ENCODE results near the gene TMTC2.
"Not testable (repeated sequence)": the region's sequence is repeated elsewhere in the genome, so short reads cannot be mapped to it uniquely, and the experiment has no call there.

Gene TMTC2

DNA sequence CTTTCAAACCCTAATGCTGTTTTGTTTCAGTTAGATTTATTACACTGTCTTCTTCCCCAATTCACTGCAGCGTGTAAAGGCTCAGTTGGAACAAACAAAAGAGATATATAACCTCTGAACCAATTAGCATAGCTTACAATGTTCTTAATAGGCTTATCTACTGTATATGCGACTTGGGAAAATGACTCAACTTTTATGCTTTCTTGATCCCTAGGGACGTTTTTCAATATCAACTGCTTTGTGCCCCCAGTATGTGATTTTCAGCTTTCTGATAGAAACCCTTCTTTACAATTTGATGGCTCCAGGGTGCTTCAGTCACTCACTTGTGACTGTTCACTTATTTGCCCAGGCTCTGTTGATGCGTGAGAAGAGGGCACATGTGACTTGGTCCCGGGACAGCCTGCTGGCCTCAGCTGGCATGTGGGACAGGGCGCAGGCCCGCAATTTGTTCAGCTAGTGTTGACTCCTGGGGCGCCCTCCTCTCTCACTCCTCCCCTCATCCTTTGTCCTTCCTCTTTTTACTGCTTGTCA, 107.1 kb downstream of the TMTC2 start:
- DNase-seq, result no peak

DNA sequence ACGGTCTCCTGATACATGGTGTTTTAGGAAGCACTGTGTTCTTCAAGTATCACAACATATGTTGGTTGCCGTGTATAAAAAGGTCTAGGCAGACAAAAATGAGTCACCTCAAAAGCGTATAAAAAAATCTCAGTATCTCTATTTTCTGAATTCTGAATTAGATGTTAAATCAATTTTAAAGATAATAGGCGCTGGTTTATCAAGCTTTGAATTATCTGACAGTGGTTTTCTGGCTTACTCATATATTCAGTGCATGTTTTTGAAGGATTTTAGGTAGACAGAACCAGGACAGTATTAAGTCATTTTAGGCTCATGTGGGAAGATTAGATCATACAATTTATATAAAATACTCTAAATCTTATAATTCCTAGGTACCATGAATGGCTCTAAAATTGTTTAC, 110.8 kb downstream of the TMTC2 start:
- no peak for DNase-seq

DNA sequence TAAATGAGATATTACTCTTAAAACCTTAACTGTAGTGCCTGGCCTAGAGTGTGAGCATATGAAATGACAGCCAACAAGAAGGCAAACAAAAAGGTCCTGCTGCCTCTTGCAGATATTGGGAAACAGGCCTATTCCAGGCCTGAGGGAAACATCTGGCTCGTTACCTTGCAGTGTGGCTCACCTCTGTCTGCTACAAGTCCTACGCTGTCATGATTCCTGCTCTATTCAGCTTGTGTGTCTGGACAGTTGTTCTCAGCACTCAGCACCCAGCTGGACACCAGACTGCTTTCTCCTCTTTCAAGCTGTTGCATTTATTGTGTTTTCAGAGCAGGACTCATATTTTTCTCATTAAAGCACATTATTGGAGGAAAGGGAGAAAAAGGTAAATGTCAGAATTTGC, 113.5 kb downstream of the TMTC2 start:
- DNase-seq, result no peak

DNA sequence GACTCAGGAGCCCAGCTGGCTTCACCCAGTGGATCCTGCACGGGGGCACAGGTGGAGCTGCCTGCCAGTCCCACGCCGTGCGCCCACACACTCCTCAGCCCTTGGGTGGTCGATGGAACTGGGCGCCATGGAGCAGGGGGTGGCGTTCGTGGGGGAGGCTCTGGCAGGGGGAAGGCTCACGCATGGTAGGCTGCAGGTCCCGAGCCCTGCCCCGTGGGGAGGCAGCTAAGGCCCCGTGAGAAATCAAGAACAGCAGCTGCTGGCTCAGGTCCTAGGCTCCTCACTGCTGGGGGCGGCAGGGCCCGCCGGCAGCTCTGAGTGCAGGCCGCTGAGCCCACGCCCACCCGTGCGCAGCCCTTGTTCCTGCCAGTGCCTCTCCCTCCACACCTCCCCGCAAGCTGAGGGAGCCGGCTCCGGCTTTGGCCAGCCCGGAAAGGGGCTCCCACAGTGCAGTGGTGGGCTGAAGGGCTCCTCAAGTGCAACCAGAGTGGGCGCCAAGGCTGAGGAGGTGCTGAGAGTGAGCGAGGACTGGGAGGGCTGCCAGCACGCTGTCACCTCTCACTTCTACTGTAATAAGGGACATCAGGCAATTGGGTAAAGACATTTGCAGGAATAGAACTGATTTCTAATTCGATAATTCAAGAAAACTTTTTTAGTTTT, 115.4 kb downstream of the TMTC2 start:
- no peak for DNase-seq

DNA sequence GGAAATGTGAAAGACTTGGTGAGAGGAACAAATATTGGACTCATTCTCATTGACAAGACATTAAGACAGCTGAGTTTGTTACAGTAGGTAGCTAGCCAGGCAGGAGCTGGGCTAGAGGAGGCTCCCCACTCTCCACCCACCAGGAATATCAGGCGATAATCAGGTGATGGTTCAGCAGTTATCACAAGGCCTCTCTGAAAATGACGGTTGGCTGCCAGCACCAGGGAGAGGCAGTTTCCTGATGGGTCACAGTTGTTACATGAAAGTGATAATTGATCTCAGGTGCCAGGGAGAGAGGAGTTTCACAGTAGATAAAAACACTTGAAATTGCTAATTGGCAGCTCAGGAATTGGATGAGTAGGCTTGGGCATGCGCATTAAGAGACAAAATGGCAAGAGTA, 116.5 kb downstream of the TMTC2 start:
- no peak for DNase-seq

DNA sequence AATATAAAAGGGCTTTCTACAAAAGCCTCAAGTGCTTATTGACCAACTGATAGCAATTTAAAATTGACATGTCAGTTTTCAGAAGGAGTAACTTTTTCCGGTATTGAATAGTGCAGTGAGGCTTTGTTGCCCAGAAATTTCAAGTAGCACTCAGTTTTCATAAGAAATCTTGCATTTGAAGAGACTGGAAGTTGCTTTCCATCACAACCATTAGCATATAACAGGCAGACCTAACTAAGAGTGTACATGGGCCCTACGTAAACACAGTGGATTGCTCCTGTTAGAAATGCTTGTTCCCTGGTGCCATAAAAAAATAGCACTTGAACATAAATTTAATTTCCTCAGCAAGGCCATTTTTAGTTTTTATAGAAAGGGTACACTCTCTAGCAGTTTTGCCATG, 117.9 kb downstream of the TMTC2 start:
- no peak for DNase-seq

DNA sequence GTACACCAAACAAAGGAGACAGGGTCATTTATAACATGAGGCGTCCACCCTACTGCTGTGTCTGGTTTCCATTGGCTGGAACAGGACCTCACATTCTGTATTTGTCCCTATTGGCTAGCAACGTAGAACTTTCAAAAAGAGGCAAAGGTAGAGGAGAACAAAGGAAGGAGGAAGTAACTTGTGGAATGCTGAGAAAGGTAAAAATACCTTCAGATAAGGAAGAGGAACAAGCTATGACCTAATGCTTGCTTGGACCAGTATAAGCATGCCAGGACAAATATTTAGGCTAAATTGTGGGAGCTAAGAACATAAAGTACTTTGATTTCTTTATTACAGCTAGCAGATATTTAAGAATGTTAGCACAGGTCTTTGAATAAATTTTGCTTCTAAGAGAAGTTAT, 118.3 kb downstream of the TMTC2 start:
- DNase-seq, result not testable (repeated sequence)

DNA sequence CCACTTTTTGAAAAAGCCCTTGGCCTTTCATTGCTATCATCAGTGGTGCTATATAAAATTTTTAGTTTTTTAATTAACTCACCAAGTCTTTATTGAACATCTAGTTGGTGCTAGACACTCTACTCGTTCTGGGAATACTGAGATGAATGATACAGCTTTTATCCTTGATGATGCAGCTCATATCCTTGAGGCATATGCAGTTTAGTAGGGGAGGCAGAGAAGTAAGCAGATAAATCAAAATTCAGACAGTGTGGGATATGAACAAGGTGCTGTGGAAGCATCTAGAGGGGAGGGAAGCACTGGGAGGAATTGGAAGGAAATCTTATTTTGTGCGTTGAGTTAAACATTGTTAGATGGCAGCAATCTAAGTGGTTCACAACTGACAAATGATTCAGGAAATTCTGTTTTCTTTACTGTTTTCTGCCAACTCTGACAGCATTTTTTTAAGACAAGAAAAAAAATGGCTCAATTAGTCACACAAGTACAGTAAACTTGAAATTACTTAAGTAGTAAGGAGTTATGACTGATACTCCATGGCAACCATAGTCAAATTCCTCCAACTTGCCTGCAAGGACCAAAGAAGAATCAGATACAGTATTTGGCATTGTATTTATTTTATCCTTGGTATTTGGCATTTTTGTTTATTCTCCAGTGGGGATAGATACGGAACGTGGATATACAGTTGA, 119.2 kb downstream of the TMTC2 start:
- no peak for DNase-seq

DNA sequence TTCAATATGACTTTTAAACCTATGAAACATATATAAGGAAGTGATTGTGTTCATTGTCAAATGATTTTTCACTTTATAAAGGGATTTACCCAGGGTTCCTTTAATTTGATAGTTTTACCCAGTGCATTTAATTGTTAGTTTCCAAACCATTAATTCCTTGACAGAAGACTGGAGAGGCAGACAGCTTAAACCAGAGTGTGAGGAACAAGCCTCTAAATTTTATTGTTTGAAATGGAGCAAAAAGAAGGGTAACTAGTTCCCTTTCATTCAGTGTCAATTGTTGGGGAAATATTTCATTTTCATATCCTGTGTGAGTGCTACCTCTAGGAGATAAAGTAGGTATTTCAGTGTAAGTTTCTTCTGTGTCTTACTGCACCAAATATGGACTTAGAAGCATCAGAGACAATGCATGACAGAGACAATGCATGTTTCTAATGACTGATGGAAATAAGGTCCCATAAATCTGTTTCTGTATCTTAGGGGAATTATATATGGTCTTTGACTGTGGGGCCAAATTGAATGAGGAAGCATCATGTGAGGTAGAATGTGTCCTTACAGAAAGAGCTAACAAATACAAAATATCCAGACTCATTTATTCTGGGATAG, 120.5 kb downstream of the TMTC2 start:
- DNase-seq, result no peak

DNA sequence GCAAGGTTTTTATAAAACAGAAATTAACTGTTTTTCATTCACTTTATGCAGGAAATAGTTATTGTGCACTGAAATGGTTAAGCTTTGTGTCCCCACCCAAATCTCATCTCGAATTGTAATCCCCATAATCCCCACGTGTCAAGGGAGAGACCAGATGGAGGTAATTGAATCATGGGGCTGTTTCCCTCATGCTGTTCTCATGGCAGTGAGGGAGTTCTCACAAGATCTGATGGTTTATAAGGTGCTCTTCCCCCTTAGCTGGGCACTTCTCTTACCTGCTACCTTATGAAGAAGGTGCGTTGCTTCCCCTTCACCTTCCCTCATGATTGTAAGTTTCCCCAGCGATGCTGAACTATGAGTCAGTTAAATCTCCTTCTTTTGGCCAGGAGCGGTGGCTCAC, 123.9 kb downstream of the TMTC2 start:
- DNase-seq, result no peak

DNA sequence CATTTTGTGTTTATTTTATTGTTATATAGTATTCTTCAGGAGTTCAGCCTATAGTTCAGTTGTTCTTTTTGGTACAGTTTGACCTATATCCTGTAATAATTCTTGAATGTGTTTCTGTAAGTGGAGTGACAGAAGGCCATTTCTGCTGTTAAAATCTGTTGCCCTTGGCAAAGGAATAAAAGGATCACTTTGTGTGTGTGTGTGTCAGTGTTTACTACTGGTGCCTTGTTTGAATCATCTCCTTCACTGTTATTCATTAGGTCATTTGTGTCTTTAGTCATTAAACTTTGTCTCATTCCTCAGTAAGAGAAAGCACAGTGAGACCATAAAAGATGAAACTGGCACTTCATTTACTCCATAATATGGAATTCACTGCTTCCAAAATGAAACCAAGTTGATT, 130.7 kb downstream of the TMTC2 start:
- DNase-seq, result no peak

DNA sequence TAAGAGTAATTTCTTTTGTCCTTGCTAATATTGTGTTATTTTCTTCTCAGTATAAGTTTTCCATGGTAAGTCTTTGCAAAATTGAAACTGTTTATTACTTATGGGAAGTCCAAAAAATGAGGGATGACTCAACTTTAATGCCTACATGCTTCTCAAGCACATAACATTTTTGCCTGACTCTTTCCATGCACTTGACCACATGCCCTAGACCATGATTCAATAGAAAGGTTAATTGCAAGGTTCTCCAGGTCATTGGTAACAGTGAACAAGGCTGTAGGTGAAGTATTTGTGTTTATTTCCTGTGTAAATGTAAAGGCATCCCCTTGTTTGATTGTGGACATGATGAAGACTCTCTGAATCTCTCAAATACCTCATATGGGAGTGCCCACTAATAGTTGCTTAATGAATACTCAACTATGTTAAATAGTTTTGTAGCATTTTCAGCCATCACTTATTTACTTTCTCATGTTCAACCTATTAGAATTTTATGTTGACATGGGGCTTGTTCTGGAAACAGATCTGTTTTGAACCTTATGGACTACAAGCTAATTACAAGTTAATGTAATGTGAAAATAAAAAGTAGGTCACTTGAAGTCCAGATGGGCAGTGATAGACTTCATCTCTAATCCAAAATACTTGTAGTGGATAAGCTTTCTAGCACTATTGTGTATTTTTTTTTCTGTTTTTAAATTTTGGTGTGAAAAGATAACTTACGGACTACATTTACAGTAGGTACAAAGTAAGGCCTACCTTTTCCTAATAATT, 131.7 kb downstream of the TMTC2 start:
- DNase-seq, result no peak

DNA sequence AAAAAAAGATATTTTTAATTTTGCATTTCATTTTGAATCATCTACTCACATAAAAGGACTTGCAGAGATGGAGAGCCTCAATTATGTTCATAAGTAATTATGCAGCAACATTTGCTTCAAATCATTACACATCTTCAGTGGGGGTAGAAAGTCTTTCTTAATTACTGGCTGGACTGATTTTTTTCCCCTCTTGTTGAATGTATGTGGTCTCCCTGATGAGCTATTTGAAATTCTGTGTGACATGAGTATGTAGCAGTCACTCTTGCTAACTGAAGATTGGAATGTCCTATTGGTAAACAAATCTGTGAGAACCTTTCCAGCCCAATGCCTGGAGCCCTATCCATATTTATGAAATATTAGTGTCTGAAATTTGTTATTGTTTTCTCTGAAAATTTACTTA, 139.8 kb downstream of the TMTC2 start:
- DNase-seq, result no peak

DNA sequence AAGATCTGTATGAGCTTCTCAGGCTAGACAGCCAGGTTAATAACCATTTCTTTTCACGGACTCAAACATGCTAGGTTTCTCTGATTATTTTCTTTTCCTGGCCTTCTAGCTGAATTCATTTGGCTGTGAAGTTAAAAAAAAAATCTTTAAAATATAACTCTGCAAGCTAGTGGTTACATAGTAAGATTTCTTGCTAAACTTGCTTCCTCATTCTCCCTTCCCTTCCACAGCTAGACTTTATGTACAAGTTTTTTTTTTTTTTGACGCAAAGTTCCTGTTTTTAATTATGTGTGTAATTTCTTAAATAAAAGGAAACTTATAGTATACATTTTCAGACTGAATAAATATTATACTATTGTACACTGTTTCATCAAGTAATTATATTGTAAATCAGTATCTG, 145.4 kb downstream of the TMTC2 start:
- no peak for DNase-seq

DNA sequence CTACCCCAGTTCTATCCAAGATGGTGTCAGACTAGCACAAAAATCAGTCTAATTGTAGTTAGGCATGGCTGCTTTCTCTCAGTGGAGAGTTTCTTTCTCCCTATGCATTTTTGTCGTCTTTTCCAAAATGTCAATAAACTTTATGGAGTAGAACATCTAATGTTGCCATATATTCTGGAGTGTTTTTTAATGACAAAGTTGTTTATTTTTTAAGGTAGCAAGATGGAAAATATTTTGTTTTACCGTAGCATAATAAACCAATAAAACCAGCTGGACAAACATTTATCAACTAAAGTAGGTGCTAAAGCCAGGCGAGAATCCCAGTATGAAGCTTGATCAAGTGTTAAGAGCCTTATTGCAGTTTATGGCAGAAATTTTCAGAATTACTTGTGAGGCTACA, 146.3 kb downstream of the TMTC2 start:
- no peak for DNase-seq

DNA sequence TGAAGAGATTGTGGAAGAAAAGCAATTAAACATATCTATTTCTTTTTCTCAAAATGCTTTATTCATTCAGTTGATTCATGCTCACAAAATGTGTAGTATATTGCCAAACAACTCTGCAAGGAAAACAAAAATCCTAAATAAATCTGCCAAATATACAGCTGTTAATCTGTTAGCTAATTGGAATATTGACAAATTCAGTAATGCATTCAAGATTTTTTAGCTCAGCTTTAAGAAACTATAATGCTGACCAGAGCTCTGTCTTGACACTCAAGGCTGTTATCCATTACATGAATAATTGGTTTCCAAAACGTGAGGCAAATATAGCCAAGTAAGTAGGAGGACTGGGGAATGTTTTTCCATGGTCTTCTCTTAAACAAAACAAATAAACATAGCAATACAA, 146.8 kb downstream of the TMTC2 start:
- DNase-seq, result no peak

DNA sequence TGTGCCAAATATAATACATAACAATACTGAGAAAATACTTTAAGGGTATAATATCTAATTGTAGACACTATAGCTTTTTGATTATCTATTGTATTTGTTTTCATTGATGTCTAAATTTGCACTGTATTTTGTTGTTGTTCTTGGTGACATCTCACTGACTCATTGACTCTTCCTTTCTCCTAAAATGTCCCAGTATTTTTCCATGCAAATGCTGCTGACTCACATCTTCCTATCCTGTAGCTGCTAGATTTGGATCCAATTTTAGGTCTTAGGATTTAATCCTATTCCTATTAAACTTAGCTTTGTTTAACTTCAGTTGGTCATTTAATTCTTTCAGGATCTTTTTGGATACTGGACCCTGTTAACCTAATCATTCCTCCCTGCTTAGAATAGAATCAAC, 148.5 kb downstream of the TMTC2 start:
- no peak for DNase-seq

DNA sequence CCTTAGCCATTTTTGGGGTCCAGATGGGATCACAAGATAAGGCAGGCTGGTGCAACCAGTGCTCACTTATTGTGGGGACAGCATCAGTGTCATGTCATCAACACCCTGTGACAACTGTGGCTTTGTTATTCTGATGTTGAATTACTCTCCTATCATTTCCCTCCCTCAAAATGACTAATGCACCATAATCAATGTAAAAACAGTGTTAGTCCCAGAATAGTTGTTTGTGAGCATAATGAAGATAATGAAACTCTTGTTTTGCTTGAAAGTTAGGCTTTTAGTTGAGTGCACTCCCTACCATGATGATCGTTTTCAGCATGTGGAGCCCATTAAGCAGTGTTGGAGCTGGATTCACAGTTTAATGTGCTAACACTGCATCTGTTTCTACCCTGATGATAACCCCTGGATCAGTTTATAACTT, 151.4 kb downstream of the TMTC2 start:
- DNase-seq, result no peak

DNA sequence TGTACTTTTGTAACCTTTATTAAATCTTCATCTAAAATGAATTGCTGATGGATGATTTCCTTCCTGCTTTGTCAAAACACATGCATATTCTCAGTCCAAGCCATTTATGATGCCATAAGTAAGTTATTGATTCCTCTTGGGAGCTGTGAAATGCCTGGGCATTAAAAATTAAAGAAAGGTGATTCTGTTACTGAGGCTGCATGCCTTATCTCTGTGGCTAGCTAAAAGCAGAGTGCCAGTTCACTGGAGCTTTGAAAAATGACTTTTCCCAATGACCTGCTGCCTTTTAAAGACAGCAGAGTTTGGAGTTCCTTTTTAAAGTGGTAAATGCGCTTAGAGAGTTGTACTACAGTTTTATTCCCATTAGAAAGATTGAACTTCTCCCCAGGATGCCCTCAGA, 152.1 kb downstream of the TMTC2 start:
- no peak for DNase-seq

DNA sequence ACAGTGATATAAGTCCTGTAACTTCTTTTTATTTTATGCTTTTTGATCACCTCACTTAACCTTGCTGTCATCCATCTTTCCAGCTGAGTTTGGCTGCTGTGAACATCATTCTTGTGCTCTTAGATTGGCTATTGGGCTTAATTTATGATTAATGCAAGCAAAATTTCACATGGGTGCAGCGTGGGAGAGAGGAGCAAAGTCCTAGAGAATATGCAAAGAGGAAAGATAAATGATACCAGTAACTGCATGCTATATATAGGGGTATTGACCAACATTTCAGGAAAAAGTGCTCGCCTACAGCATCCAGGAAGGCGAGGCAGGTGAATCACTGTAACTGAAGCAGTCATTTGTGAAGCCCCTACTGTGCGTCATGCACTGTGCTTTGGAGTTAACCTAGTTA, 153.1 kb downstream of the TMTC2 start:
- no peak for DNase-seq

DNA sequence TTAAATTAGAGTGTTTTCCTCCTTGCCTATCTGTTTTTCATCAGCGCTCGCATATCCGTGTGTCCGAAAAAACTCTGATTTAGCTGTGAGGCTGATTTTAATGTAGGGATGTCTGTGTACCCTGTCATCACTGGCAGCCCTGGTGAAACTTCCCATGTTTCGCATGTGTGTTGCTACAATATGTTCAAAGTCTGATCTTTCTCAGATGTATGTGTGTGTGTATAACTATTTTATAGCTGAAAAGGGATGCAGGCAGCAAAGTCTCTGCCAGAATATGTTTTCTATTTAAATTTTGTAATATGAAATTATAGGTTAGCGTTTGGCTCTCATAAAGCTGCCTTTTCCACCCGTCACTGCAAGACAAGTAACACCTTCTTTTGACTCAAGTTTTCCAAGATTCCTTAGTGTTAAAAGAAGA, 154.8 kb downstream of the TMTC2 start:
- DNase-seq, result no peak

DNA sequence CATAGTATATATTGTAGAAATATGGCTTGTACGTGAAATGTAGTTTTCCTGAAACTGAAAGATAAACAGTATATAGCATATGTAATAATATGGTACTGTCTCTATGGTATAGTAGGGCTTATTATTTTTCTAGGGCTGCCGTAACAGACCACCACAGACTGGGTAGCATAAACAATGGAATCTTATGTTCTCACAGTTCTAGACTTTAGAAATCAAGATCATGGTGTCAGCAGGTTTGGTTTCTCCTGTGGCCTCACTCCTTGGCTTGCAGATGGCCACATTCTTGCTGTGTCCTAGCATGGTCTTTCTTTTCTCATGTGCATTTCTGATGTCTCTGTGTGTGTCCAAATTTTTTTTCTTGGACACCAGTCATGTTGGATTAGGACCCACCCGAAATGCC, 155.8 kb downstream of the TMTC2 start:
- DNase-seq, result no peak

DNA sequence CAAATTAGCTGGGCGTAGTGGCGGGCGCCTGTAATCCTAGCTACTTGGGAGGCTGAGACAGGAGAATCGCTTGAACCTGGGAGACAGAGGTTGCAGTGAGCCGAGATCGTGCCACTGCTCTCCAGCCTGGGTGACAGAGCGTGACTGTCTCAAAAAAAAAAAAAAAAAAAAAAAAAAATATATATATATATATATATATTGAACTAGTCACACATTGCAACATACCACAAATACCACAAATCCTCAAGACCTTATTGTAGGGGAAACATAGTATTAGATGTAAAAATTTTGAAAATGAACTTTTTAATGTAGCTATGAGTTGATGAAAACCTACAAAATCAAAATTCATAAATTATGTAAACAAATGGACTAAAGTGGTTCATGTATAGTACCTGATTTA, 158.4 kb downstream of the TMTC2 start:
- DNase-seq, result not testable (repeated sequence)

DNA sequence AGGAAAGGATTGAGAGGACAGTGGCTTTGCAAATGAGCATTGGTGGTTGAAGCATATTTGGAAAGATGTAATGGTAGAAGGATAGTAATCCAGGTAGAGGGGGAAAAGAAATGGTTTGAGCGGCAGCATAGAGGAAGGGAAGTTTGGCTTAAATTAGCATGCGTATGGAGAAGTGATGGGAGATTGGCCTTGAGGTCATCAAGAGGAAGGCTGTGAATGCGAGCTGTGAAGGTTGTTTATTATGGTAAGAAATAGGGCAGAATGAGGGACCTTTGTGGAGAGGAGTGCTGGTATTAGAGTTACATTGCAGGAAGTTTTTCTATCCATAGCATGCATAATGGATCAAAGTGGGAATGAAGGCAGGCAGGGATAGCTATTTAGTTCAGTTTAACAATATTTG, 162.1 kb downstream of the TMTC2 start:
- no peak for DNase-seq
